HL-60/S4 treated with retinoic acid at 250 ng/mL for 4 days and 3 days (cell line): ENCODE results near the gene SERPIND1.

Experiments used
- in situ Hi-C: fragments of 300-500 bp; cut with MboI; formaldehyde crosslinking; loops from 2 replicates; pipeline ENCODE4 v1.7.0; 2022; ENCODE audit warnings: low sequenced_read_pairs

SERPIND1 gene

GRCh38 chr22:20771918-20772625 is 1.8 kb upstream of the SERPIND1 start:
- in situ Hi-C loops: no loop called here

- in situ Hi-C loops: no loop called here
Measured at GRCh38 chr22:20774882-20775281, 969 bp downstream of the SERPIND1 start.

- in situ Hi-C loops: no loop called here
Measured at GRCh38 chr22:20775342-20775895, 1.5 kb downstream of the SERPIND1 start.

GRCh38 chr22:20776624-20777405 is 2.9 kb downstream of the SERPIND1 start:
- in situ Hi-C loops: no loop called here

- in situ Hi-C loops: no loop called here
Measured at GRCh38 chr22:20777420-20778177, 3.7 kb downstream of the SERPIND1 start.

- in situ Hi-C loops: no loop called here
Measured at GRCh38 chr22:20779014-20779817, 5.3 kb downstream of the SERPIND1 start.

- in situ Hi-C loops: no loop called here
Measured at GRCh38 chr22:20779818-20780158, 5.9 kb downstream of the SERPIND1 start.

GRCh38 chr22:20781272-20781990 is 7.5 kb downstream of the SERPIND1 start:
- in situ Hi-C loops: no loop called here

- in situ Hi-C loops: no loop called here
Measured at GRCh38 chr22:20782083-20782482, 8.2 kb downstream of the SERPIND1 start.

GRCh38 chr22:20782596-20783299 is 8.8 kb downstream of the SERPIND1 start:
- in situ Hi-C loops: no loop called here

GRCh38 chr22:20783300-20783673 is 9.4 kb downstream of the SERPIND1 start:
- in situ Hi-C loops: no loop called here

GRCh38 chr22:20783844-20784723 is 10.2 kb downstream of the SERPIND1 start:
- in situ Hi-C loops: no loop called here

- in situ Hi-C loops: no loop called here
Measured at GRCh38 chr22:20785415-20785814, 11.5 kb downstream of the SERPIND1 start.

GRCh38 chr22:20786048-20786447 is 12.1 kb downstream of the SERPIND1 start:
- in situ Hi-C loops: no loop called here

GRCh38 chr22:20786536-20786979 is 12.6 kb downstream of the SERPIND1 start:
- in situ Hi-C loops: no loop called here

- in situ Hi-C loops: no loop called here
Measured at GRCh38 chr22:20787223-20787622, 13.3 kb downstream of the SERPIND1 start.

GRCh38 chr22:20787746-20788626 is 14.1 kb downstream of the SERPIND1 start:
- in situ Hi-C loops: no loop called here
